K562 (cell line): Measurements from ENCODE around the gene TMEM135. TPM values are rescaled to one million over a fixed set of nuclear protein-coding genes. Genes with fewer than 3 reads are reported as not detected.

Source experiments
- ATAC-seq: fragments of 200-7000 bp; cut with Tn5 transposase; 3 replicates; pipeline ENCODE4 v1.9.1; 2020; ENCODE audit warnings: moderate library complexity
- BruUV-seq: library from RNA; stranded (reverse); fragments of 400-500 nt; replicated peaks from 2 replicates; lab custom pipeline; 2021; lab: Mats Ljungman, UMichigan
- CTCF ChIA-PET: fragments of 300-600 bp; formaldehyde crosslinking; extraction: SDS; loops from one replicate; lab custom pipeline; 2021; ENCODE audit warnings: low intra/inter-chr PET ratio; lab: Yijun Ruan, JAX
- POLR2A ChIA-PET: fragments of 300-600, 350-650 bp; sonication (Branson Sonifier 250); formaldehyde crosslinking; extraction: SDS; loops from one replicate; lab custom pipeline; 2021; ENCODE audit warnings: antibody characterized with exemption, inconsistent platforms; lab: Yijun Ruan, JAX
- DNase-seq, 4 experiments: peaks; one replicate each; pipeline versions ENCODE4 v3.0.0 to v3.0.0-alpha.2; 2011 to 2018; ENCODE audit warnings: low spot score in 3 of 4, mixed read lengths in 3 of 4; ENCODE audit errors: extremely low read depth in 1 of 4
- FAIRE-seq: peaks from 2 replicates; lab custom pipeline; 2011; peaks lifted over from hg19 to GRCh38; lab: Jason Lieb, UNC
- H2AFZ ChIP-seq: 2 replicates; pipeline ENCODE4 v1.6.0; 2011; ENCODE audit warnings: low read depth, low read length, control low read depth, inconsistent platforms
- H3K27ac ChIP-seq: fragments of 200-600 bp; 3 replicates; pipeline ENCODE4 v1.8.0; 2011; ENCODE audit warnings: low read depth, mild to moderate bottlenecking, control low read depth, inconsistent platforms, low read length, moderate library complexity, mixed read lengths; ENCODE audit errors: extremely low read depth
- H3K27me3 ChIP-seq, 2 experiments: fragments of 300-600 bp in 1 of 2; 2 replicates in 1 of 2; 3 replicates in 1 of 2; pipeline versions ENCODE4 v1.6.0 to v1.8.0; 2011; ENCODE audit warnings: inconsistent platforms in 2 of 2, low read length in 2 of 2, mild to moderate bottlenecking in 1 of 2, mixed read lengths in 1 of 2, moderate library complexity in 1 of 2; ENCODE audit not compliant: control insufficient read depth in 2 of 2, insufficient read depth in 2 of 2
- H3K36me3 ChIP-seq: fragments of 300-600 bp; 3 replicates; pipeline ENCODE4 v1.8.0; 2011; ENCODE audit warnings: mild to moderate bottlenecking, low read length, inconsistent platforms; ENCODE audit not compliant: control insufficient read depth, insufficient read depth
- H3K4me1 ChIP-seq, 2 experiments: fragments of 200-600 bp in 1 of 2; replicated peaks in 1 of 2; 2 replicates in 1 of 2; 3 replicates in 1 of 2; pipeline versions ENCODE4 v1.5.1 to v1.8.0; 2011; ENCODE audit warnings: inconsistent platforms in 2 of 2, low read length in 2 of 2, mild to moderate bottlenecking in 1 of 2, mixed read lengths in 1 of 2, moderate library complexity in 1 of 2; ENCODE audit not compliant: control insufficient read depth in 2 of 2, insufficient read depth in 2 of 2
- H3K4me2 ChIP-seq: 2 replicates; pipeline ENCODE4 v1.6.1; 2011; ENCODE audit warnings: low read length, control low read depth, inconsistent platforms, mixed read lengths; ENCODE audit not compliant: insufficient read depth
- H3K4me3 ChIP-seq: fragments of 200-600 bp; sonication (generic), shearing (Covaris generic); 2 replicates; pipeline ENCODE4 v1.5.1; 2016; ENCODE audit warnings: control low read depth, inconsistent platforms
- H3K79me2 ChIP-seq: fragments of 200-600 bp; 3 replicates; pipeline ENCODE4 v1.8.0; 2011; ENCODE audit warnings: low read length, inconsistent platforms; ENCODE audit not compliant: control insufficient read depth, insufficient read depth
- H3K9ac ChIP-seq, 2 experiments: 2 replicates each; pipeline versions ENCODE4 v1.6.0 to v1.6.1; 2011; ENCODE audit warnings: low read depth in 2 of 2, low read length in 2 of 2, control low read depth in 1 of 2, inconsistent platforms in 1 of 2, mild to moderate bottlenecking in 1 of 2, mixed read lengths in 1 of 2; ENCODE audit not compliant: insufficient read depth in 1 of 2
- H3K9me1 ChIP-seq: one replicate; pipeline ENCODE4 v1.6.0; 2011; ENCODE audit warnings: inconsistent platforms, mild to moderate bottlenecking, low read length, moderate library complexity; ENCODE audit not compliant: control insufficient read depth, insufficient read depth
- H3K9me3 ChIP-seq: replicated peaks from 2 replicates; pipeline ENCODE4 v1.5.1; 2011; ENCODE audit warnings: low read depth, low read length, inconsistent platforms; ENCODE audit not compliant: control insufficient read depth, insufficient read depth
- H4K20me1 ChIP-seq: replicated peaks from 2 replicates; pipeline ENCODE4 v1.6.1; 2011; ENCODE audit warnings: low read length, inconsistent platforms, mixed read lengths; ENCODE audit not compliant: control insufficient read depth, insufficient read depth
- BRCA1 ChIP-seq, 2 experiments: fragments of 450-650 bp in 1 of 2; sonication (generic) in 1 of 2; formaldehyde crosslinking in 1 of 2; IDR thresholded peaks; 2 replicates each; pipeline versions ENCODE4 v1.5.0 to v1.6.1; 2017 to 2020; ENCODE audit warnings: mild to moderate bottlenecking in 1 of 2, missing genetic modification reagents in 1 of 2
- ELF2 ChIP-seq: fragments of 250-450 bp; sonication (Bioruptor Pico); IDR thresholded peaks from 2 replicates; pipeline ENCODE4 v1.5.0; 2021; ENCODE audit warnings: mild to moderate bottlenecking
- ELF4 ChIP-seq: fragments of 450-650 bp; formaldehyde crosslinking; IDR thresholded peaks from 2 replicates; pipeline ENCODE4 v1.4.0; 2022; ENCODE audit warnings: missing genetic modification characterization
- HDAC8 ChIP-seq: fragments of 450-650 bp; IDR thresholded peaks from 2 replicates; pipeline ENCODE4 v1.6.1; 2016; ENCODE audit warnings: mild to moderate bottlenecking, missing genetic modification characterization, moderate library complexity, missing compliant biosample characterization
- NCOA2 ChIP-seq, 2 experiments: fragments of 450-650 bp; IDR thresholded peaks; 2 replicates each; pipeline ENCODE4 v1.6.1; 2018; ENCODE audit warnings: mild to moderate bottlenecking in 2 of 2, moderate library complexity in 1 of 2; ENCODE audit not compliant: partially characterized antibody in 2 of 2
- WGBS: fragments of 100-300 bp; shearing (Covaris generic); methylation state at CpG from one replicate; pipeline ENCODE4 v1.1.6; 2016; ENCODE audit warnings: low coverage, mixed read lengths; ENCODE audit not compliant: insufficient coverage; ENCODE audit errors: missing lambda C conversion rate; 5-methylcytosine and 5-hydroxymethylcytosine counted together
- in situ Hi-C: fragments of 300-500 bp; cut with MboI; formaldehyde crosslinking; loops from 4 replicates; pipeline ENCODE4 v1.15.0; 2018; ENCODE audit warnings: inconsistent platforms, mixed read lengths
- intact Hi-C: fragments of 100-400 bp; cut with micrococcal nuclease; formaldehyde crosslinking; loops from 2 replicates; pipeline ENCODE4 v1.14.2; 2022
- polyA plus RNA-seq, 8 experiments: library from polyadenylated mRNA; depleted of rRNA in 4 of 8; stranded (reverse) in 5 of 8; unstranded in 3 of 8; fragments of >200 nt; fragmentation: Nextera tagmentation in 2 of 8; fragmentation: Illumina TruSeq in 1 of 8; extraction: Ambion mirVana in 2 of 8; extraction: Trizol in 1 of 8; gene quantifications; 2 replicates each; pipeline versions ENCODE4 v1.2.1 to v1.2.3, GENCODE V29; 2011 to 2014; ENCODE audit warnings: inconsistent platforms in 1 of 8, missing spikeins in 1 of 8
- total RNA-seq, 7 experiments: library from RNA; depleted of rRNA in 6 of 7; stranded (reverse); fragments of >200 nt in 6 of 7; fragmentation: Illumina TruSeq in 2 of 7; extraction: Trizol in 2 of 7; gene quantifications; 2 replicates each; pipeline versions ENCODE4 v1.2.1 to v1.2.3, GENCODE V29; 2011 to 2021; ENCODE audit warnings: low replicate concordance in 1 of 7

The TMEM135 gene
- total and polyA plus RNA-seq, 9 of the 15 experiments (the other 6 are each of a cell fraction or from before 2014, with no cell fraction given) = 17.3 to 53.6 (median 24.9) TPM

DNA sequence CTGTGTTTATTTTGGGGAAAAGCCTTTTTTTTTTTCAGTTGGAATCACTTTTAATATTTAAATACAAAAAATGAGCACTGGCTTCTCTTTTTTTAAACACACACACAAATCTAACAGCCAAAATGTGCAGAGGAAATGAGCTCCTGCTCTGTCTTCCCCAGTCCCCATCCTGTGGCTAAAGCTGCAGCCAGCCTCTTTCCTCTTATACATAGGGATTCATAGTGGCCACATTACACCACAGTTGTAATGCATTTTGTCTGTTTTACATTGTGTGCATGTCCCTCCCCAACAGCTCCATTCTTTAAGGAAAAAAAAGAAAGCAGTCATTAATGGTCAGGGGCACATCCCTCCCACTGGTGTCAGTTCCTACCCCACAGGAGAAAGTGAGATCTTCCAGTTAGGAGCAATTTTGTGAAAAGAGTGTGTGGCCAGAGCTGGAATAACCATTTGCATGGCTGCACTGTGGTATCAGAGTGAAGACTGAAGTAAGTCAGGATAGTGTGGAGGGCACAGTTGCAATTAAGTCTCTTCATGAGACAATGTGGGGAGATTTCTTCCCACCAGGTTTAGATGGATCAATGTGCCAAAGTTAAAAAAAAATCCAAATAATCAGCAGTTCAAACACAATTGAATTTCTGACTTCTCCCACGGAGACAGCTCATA lies 220.6 kb downstream of the TMEM135 start:
- no peaks in the 10 kb centered on the region for H3K9me3 ChIP-seq
- WGBS = 42% methylated on average over 1 of the region's 1 CpG
- H3K4me2 ChIP-seq = no peak overlapping the region
- H4K20me1 ChIP-seq = no peaks in the 10 kb centered on the region
- H3K27ac ChIP-seq = no peak overlapping the region
- ATAC-seq (peak; percentile 59), DNase-seq (no peak), FAIRE-seq (no peak)
- intact Hi-C loops = no loop called here
- no peak overlapping the region for H2AFZ ChIP-seq
- no TSS peak for BruUV-seq
- H3K9ac ChIP-seq = no peak overlapping the region; a peak in 1 of 4 replicates
- H3K27me3 ChIP-seq = no peaks in the 10 kb centered on the region
- no peaks in the 10 kb centered on the region for H3K36me3 ChIP-seq
- no peak for TF ChIP-seq NCOA2 (IDR thresholded peaks at IDR 0.05; ENCODE audit: partially characterized antibody in 2 of 2)
- no peak for TF ChIP-seq HDAC8 (tag)
- TF ChIP-seq BRCA1 (IDR thresholded peaks at IDR 0.05) = no peak
- TF ChIP-seq BRCA1 (CRISPR knock-in tag; IDR thresholded peaks at IDR 0.05) = no peak
- no peak for TF ChIP-seq ELF2 (CRISPR knock-in tag)
- no peak for TF ChIP-seq ELF4 (CRISPR knock-in tag)
- CTCF ChIA-PET = no interaction called here
- H3K9me1 ChIP-seq = no peaks in the 10 kb centered on the region
- POLR2A ChIA-PET = interaction anchor here (0.7 kb wide), 1 partner anchor 265 kb away, joined by 3 read pairs; no protein-coding TSS in a partner anchor
- in situ Hi-C loops = no loop called here
- H3K79me2 ChIP-seq = no peaks in the 10 kb centered on the region; the same call in 2 of the 3 replicates
- H3K4me3 ChIP-seq = no peak overlapping the region
- 0 out of 5 replicates have a peak, but pooled peaks cover 0 to 3% of the 10 kb centered on the region in 2 experiments for H3K4me1 ChIP-seq
